Measurements from ENCODE around the gene TOM1L1. TPM values are rescaled to one million over a fixed set of nuclear protein-coding genes. Genes with fewer than 3 reads are reported as not detected.

Gene TOM1L1
- total RNA-seq, 6 donors from 2014 or later: 25.1 to 64.1 (median 35.1) TPM

GRCh38 chr17:54909766-54910165, 9.1 kb downstream of the TOM1L1 start:
- Histone ChIP-seq H3K4me1 (no peaks in the 10 kb centered on the region), H3K36me3 (peaks cover 0 to 10% (median 5%) of the 10 kb centered on the region in 4 donors), H3K27ac (no peak overlapping the region), H3K4me3 (no peak overlapping the region), H3K27me3 (no peaks in the 10 kb centered on the region), H3K9me3 (no peaks in the 10 kb centered on the region)
- no peak for DNase-seq
- 87 to 91% methylated on average over 2 of the region's 2 CpGs for WGBS, 2 donors
- TF ChIP-seq CTCF (IDR thresholded peaks at IDR 0.05) (no peak), POLR2AphosphoS5 (IDR thresholded peaks at IDR 0.05) (no peak), POLR2A (IDR thresholded peaks at IDR 0.05) (no peak), EP300 (IDR thresholded peaks at IDR 0.05) (no peak)
- ATAC-seq (ENCODE audit: low FRiP score in 2 of 2): no peak

GRCh38 chr17:54916721-54917120, 16.1 kb downstream of the TOM1L1 start:
- Histone ChIP-seq H3K4me1 (no peaks in the 10 kb centered on the region), H3K9me3 (no peaks in the 10 kb centered on the region), H3K36me3 (peaks cover 0 to 39% (median 16%) of the 10 kb centered on the region in 4 donors), H3K27me3 (no peaks in the 10 kb centered on the region), H3K4me3 (no peak overlapping the region), H3K27ac (no peak overlapping the region)
- WGBS, 2 donors: 87 to 89% methylated on average over 2 of the region's 2 CpGs
- ATAC-seq (ENCODE audit: low FRiP score in 2 of 2): no peak
- TF ChIP-seq EP300 (IDR thresholded peaks at IDR 0.05) (no peak), POLR2A (IDR thresholded peaks at IDR 0.05) (no peak), POLR2AphosphoS5 (IDR thresholded peaks at IDR 0.05) (no peak), CTCF (IDR thresholded peaks at IDR 0.05) (no peak)
- DNase-seq: no peak

GRCh38 chr17:54919425-54919824, 18.8 kb downstream of the TOM1L1 start:
- no peak for DNase-seq
- TF ChIP-seq POLR2AphosphoS5 (IDR thresholded peaks at IDR 0.05) (no peak), POLR2A (IDR thresholded peaks at IDR 0.05) (no peak), CTCF (IDR thresholded peaks at IDR 0.05) (no peak), EP300 (IDR thresholded peaks at IDR 0.05) (no peak)
- no peak for ATAC-seq (ENCODE audit: low FRiP score in 2 of 2)
- H3K4me3 ChIP-seq: no peak overlapping the region
- no peaks in the 10 kb centered on the region for H3K27me3 ChIP-seq
- H3K36me3 ChIP-seq: peaks cover 0 to 30% (median 11%) of the 10 kb centered on the region in 4 donors
- no peaks in the 10 kb centered on the region for H3K4me1 ChIP-seq
- H3K9me3 ChIP-seq: no peaks in the 10 kb centered on the region
- no peak overlapping the region for H3K27ac ChIP-seq

- no peak overlapping the region for H3K4me3 ChIP-seq
- H3K9me3 ChIP-seq: no peaks in the 10 kb centered on the region
- 79 to 96% methylated on average over 6 of the region's 6 CpGs for WGBS, 2 donors
- no peak overlapping the region for H3K27ac ChIP-seq
- no peaks in the 10 kb centered on the region for H3K4me1 ChIP-seq
- H3K36me3 ChIP-seq: peaks cover 0 to 19% (median 8%) of the 10 kb centered on the region in 4 donors
- ATAC-seq (ENCODE audit: low FRiP score in 2 of 2): no peak
- no peak for DNase-seq
- TF ChIP-seq POLR2AphosphoS5 (IDR thresholded peaks at IDR 0.05): no peak
- no peak for TF ChIP-seq CTCF (IDR thresholded peaks at IDR 0.05)
- H3K27me3 ChIP-seq: no peaks in the 10 kb centered on the region
These were observed 20.2 kb downstream of the TOM1L1 start for GRCh38 chr17:54920819-54921218.

- peaks cover 0 to 8% (median 2%) of the 10 kb centered on the region in 4 donors for H3K36me3 ChIP-seq
- no peak overlapping the region for H3K4me3 ChIP-seq
- ATAC-seq (ENCODE audit: low FRiP score in 2 of 2) (no peak), DNase-seq (no peak)
- H3K9me3 ChIP-seq: no peaks in the 10 kb centered on the region
- no peak for TF ChIP-seq POLR2AphosphoS5 (IDR thresholded peaks at IDR 0.05)
- no peak for TF ChIP-seq EP300 (IDR thresholded peaks at IDR 0.05)
- no peak for TF ChIP-seq CTCF (IDR thresholded peaks at IDR 0.05)
- TF ChIP-seq POLR2A (IDR thresholded peaks at IDR 0.05): no peak
- 95% methylated on average over 5 of the region's 5 CpGs for WGBS, 2 donors
- no peaks in the 10 kb centered on the region for H3K27me3 ChIP-seq
- H3K4me1 ChIP-seq: no peaks in the 10 kb centered on the region
- no peak overlapping the region for H3K27ac ChIP-seq
These were observed 23.8 kb downstream of the TOM1L1 start for GRCh38 chr17:54924405-54924804.
